Measurements from ENCODE around the gene LIF.

Gene LIF

DNA sequence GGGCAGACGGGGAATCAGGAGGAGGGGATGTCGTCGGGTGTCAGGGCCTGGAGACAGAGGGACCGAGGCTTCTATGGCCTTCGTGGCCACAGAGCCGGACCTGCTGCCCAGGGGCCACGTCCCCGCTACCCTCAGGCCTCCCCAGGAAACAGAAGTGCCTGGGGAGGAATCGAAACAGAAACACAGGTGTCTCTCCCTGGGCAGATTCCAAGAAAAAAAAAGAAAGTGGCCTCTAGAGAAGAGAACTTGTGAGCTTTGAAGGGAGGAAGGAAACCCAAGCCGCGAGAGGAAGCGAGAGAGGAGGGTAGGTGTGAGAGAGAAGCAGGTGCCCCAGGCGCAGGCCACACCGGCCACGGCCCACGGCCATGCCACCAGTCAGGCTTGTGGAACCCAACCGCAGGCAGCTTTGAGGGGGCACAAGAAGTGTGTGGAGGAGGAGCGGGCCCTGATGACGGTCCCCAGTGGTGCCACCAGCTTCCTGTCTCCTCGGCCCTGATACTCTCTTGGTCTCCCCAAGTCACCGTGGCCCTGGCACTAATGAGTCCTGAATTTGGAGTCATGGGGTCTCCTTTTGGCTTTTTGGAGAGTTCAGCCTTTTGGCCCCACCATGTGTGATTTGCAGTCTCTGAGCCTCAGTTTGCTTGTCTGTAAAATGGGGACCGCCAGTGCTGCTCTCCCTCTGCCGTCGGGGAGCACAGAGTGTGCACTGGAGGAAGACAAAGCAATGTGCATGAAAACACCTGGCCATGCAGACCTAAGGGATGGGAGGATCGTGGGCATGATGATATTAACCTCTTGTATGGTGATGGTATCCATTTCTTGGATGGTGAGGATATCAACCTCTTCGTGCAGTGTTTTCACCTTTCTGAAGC is 25.2 kb downstream of the LIF start:
- ATAC-seq, result no peak
- TF ChIP-seq OSR1 (CRISPR knock-in tag; IDR thresholded peaks at IDR 0.05), result no peak
- no peak for TF ChIP-seq TOX (CRISPR knock-in tag; IDR thresholded peaks at IDR 0.05; ENCODE audit: borderline replicate concordance)
- TF ChIP-seq ZFP3 (CRISPR knock-in tag; IDR thresholded peaks at IDR 0.05), result no peak

DNA sequence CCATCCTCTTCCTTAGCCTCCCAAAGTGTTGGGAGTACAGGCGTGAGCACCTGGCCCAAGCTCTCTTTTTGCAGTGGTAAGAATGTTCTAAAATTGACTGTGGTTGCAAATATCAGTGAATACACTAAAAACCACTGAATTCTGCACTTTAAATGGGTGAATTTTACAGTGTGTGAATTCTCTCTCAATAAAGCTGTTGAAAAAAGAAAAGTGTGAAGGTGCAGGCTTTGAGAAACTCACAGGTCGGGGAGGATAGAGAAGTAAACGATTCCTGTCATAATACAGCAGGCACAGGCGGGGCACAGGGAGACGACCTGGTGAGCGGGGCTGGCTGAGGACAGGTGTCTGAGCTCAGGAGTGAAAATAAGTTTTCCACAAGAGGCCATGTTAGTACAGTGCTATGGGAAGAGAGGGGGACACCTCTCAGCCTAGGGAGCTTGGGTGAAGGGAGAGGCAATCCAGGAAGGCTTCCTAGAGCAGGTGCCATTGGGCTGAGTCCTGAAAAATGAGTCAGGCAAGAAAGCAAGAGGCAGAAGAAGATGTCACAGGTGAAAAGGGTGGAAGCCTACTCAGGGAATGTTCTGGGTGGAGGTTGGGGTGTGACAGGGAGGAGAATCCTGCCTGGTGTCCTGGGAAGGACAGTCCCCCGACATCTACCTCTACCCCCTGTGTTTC is 26.1 kb downstream of the LIF start:
- no peak for ATAC-seq

DNA sequence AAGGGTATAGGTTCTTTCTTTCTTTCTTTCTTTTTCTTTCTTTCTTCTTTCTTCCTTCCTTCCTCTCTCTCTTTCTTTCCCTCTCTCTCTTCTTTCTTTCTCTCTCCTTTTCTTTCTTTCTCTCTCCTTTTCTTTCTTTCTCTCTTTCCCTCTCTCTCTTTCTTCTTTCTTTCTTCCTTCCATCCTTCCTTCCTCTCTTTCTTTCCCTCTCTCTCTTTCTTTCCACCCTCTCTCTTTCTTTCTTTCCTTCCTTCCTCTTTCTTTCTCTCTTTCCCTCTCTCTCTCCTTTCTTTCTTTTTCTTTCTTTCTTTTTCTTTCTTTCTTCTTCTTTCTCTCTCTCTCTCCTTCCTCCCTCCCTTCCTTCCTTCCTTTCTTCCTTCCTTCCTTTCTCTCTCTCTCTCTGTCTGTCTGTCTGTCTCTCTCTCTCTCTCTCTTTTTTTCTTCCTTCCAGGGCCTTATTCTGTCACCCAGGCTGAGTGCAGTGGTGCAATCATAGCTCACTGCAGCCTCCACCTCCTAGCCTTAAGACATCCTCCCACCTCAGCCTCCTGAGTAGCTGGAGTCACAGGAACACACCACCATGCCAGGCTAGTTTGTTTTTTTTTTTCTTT is 26.8 kb downstream of the LIF start:
- ATAC-seq, result no peak
- TF ChIP-seq OSR1 (CRISPR knock-in tag; IDR thresholded peaks at IDR 0.05) (no peak), ARNTL (CRISPR knock-in tag; IDR thresholded peaks at IDR 0.05; ENCODE audit: borderline replicate concordance, low read depth) (no peak), ZNF565 (CRISPR knock-in tag; conservative IDR thresholded peaks at IDR 0.05; ENCODE audit: low read depth) (no peak), BACH2 (CRISPR knock-in tag; IDR thresholded peaks at IDR 0.05; ENCODE audit: borderline replicate concordance) (no peak), ZNF8 (CRISPR knock-in tag; IDR thresholded peaks at IDR 0.05) (no peak), ESRRG (CRISPR knock-in tag; IDR thresholded peaks at IDR 0.05) (no peak), ZC3H10 (CRISPR knock-in tag; IDR thresholded peaks at IDR 0.05) (no peak), GLIS3 (CRISPR knock-in tag; IDR thresholded peaks at IDR 0.05) (no peak), ISL1 (CRISPR knock-in tag; IDR thresholded peaks at IDR 0.05) (no peak), ZFP30 (CRISPR knock-in tag; IDR thresholded peaks at IDR 0.05) (no peak), CSDC2 (CRISPR knock-in tag; IDR thresholded peaks at IDR 0.05) (no peak), ZNF70 (CRISPR knock-in tag; IDR thresholded peaks at IDR 0.05) (no peak), TCF4 (CRISPR knock-in tag; IDR thresholded peaks at IDR 0.05; ENCODE audit: borderline replicate concordance) (no peak)
- TF ChIP-seq, protein P1, sequence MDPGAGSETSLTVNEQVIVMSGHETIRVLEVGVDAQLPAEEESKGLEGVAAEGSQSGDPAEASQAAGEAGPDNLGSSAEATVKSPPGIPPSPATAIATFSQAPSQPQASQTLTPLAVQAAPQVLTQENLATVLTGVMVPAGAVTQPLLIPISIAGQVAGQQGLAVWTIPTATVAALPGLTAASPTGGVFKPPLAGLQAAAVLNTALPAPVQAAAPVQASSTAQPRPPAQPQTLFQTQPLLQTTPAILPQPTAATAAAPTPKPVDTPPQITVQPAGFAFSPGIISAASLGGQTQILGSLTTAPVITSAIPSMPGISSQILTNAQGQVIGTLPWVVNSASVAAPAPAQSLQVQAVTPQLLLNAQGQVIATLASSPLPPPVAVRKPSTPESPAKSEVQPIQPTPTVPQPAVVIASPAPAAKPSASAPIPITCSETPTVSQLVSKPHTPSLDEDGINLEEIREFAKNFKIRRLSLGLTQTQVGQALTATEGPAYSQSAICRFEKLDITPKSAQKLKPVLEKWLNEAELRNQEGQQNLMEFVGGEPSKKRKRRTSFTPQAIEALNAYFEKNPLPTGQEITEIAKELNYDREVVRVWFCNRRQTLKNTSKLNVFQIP (CRISPR knock-in tag; IDR thresholded peaks at IDR 0.05; ENCODE audit: borderline replicate concordance, low read depth), result no peak
- TF ChIP-seq, protein P2, sequence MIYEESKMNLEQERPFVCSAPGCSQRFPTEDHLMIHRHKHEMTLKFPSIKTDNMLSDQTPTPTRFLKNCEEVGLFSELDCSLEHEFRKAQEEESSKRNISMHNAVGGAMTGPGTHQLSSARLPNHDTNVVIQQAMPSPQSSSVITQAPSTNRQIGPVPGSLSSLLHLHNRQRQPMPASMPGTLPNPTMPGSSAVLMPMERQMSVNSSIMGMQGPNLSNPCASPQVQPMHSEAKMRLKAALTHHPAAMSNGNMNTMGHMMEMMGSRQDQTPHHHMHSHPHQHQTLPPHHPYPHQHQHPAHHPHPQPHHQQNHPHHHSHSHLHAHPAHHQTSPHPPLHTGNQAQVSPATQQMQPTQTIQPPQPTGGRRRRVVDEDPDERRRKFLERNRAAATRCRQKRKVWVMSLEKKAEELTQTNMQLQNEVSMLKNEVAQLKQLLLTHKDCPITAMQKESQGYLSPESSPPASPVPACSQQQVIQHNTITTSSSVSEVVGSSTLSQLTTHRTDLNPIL (CRISPR knock-in tag; IDR thresholded peaks at IDR 0.05; ENCODE audit: low read depth), result no peak
- TF ChIP-seq, protein P3, sequence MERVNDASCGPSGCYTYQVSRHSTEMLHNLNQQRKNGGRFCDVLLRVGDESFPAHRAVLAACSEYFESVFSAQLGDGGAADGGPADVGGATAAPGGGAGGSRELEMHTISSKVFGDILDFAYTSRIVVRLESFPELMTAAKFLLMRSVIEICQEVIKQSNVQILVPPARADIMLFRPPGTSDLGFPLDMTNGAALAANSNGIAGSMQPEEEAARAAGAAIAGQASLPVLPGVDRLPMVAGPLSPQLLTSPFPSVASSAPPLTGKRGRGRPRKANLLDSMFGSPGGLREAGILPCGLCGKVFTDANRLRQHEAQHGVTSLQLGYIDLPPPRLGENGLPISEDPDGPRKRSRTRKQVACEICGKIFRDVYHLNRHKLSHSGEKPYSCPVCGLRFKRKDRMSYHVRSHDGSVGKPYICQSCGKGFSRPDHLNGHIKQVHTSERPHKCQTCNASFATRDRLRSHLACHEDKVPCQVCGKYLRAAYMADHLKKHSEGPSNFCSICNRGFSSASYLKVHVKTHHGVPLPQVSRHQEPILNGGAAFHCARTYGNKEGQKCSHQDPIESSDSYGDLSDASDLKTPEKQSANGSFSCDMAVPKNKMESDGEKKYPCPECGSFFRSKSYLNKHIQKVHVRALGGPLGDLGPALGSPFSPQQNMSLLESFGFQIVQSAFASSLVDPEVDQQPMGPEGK (CRISPR knock-in tag; IDR thresholded peaks at IDR 0.05; ENCODE audit: borderline replicate concordance), result no peak
- TF ChIP-seq, protein P4, sequence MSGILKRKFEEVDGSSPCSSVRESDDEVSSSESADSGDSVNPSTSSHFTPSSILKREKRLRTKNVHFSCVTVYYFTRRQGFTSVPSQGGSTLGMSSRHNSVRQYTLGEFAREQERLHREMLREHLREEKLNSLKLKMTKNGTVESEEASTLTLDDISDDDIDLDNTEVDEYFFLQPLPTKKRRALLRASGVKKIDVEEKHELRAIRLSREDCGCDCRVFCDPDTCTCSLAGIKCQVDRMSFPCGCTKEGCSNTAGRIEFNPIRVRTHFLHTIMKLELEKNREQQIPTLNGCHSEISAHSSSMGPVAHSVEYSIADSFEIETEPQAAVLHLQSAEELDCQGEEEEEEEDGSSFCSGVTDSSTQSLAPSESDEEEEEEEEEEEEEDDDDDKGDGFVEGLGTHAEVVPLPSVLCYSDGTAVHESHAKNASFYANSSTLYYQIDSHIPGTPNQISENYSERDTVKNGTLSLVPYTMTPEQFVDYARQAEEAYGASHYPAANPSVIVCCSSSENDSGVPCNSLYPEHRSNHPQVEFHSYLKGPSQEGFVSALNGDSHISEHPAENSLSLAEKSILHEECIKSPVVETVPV (CRISPR knock-in tag; IDR thresholded peaks at IDR 0.05), result no peak

More for the DNA sequence above, 26.1 kb downstream of the LIF start:
- TF ChIP-seq ZFP30 (CRISPR knock-in tag; IDR thresholded peaks at IDR 0.05) (no peak), GLIS3 (CRISPR knock-in tag; IDR thresholded peaks at IDR 0.05) (no peak), ISL1 (CRISPR knock-in tag; IDR thresholded peaks at IDR 0.05) (no peak), ARNTL (CRISPR knock-in tag; IDR thresholded peaks at IDR 0.05; ENCODE audit: borderline replicate concordance, low read depth) (no peak)
- TF ChIP-seq, protein P2 (CRISPR knock-in tag; IDR thresholded peaks at IDR 0.05; ENCODE audit: low read depth), result no peak
- TF ChIP-seq, protein P5, sequence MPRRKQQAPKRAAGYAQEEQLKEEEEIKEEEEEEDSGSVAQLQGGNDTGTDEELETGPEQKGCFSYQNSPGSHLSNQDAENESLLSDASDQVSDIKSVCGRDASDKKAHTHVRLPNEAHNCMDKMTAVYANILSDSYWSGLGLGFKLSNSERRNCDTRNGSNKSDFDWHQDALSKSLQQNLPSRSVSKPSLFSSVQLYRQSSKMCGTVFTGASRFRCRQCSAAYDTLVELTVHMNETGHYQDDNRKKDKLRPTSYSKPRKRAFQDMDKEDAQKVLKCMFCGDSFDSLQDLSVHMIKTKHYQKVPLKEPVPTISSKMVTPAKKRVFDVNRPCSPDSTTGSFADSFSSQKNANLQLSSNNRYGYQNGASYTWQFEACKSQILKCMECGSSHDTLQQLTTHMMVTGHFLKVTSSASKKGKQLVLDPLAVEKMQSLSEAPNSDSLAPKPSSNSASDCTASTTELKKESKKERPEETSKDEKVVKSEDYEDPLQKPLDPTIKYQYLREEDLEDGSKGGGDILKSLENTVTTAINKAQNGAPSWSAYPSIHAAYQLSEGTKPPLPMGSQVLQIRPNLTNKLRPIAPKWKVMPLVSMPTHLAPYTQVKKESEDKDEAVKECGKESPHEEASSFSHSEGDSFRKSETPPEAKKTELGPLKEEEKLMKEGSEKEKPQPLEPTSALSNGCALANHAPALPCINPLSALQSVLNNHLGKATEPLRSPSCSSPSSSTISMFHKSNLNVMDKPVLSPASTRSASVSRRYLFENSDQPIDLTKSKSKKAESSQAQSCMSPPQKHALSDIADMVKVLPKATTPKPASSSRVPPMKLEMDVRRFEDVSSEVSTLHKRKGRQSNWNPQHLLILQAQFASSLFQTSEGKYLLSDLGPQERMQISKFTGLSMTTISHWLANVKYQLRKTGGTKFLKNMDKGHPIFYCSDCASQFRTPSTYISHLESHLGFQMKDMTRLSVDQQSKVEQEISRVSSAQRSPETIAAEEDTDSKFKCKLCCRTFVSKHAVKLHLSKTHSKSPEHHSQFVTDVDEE (CRISPR knock-in tag; IDR thresholded peaks at IDR 0.05), result no peak

Data from SK-N-SH treated with all-trans-retinoic acid at 6 μM for 48 hours (cell line).